IPS-20b (cell line): ENCODE results near the gene ATF6.

Experiments used
- H3K27ac ChIP-seq: one replicate; pipeline ENCODE4 v1.5.1; 2013; ENCODE audit warnings: low read length
- H3K27me3 ChIP-seq: 2 replicates; pipeline ENCODE4 v1.6.1; 2013; ENCODE audit warnings: mild to moderate bottlenecking, low read length, inconsistent platforms; ENCODE audit not compliant: insufficient read depth
- H3K36me3 ChIP-seq: 2 replicates; pipeline ENCODE4 v1.6.1; 2013; ENCODE audit warnings: low read depth, mild to moderate bottlenecking, inconsistent platforms, low read length, moderate library complexity; ENCODE audit not compliant: insufficient read depth
- H3K4me1 ChIP-seq: 2 replicates; pipeline ENCODE4 v1.6.1; 2013; ENCODE audit warnings: mild to moderate bottlenecking, control low read depth, inconsistent platforms, low read length, moderate library complexity; ENCODE audit not compliant: insufficient read depth
- H3K4me3 ChIP-seq: 2 replicates; pipeline ENCODE4 v1.5.1; 2013; ENCODE audit warnings: mild to moderate bottlenecking, low read length, inconsistent platforms
- H3K9ac ChIP-seq: 2 replicates; pipeline ENCODE4 v1.6.1; 2013; ENCODE audit warnings: low read depth, mild to moderate bottlenecking, inconsistent platforms, low read length, moderate library complexity
- H3K9me3 ChIP-seq: 2 replicates; pipeline ENCODE4 v1.6.1; 2013; ENCODE audit warnings: mild to moderate bottlenecking, low read depth, low read length, inconsistent platforms; ENCODE audit not compliant: insufficient read depth

Gene ATF6

GRCh38 chr1:161884475-161884874 is 118.4 kb downstream of the ATF6 start:
- H3K4me1 ChIP-seq = no peaks in the 10 kb centered on the region
- H3K36me3 ChIP-seq = no peaks in the 10 kb centered on the region
- H3K27me3 ChIP-seq = no peaks in the 10 kb centered on the region
- no peak overlapping the region for H3K4me3 ChIP-seq
- H3K27ac ChIP-seq = no peak overlapping the region
- no peaks in the 10 kb centered on the region for H3K9me3 ChIP-seq
- no peak overlapping the region for H3K9ac ChIP-seq

GRCh38 chr1:161885003-161885402 is 118.9 kb downstream of the ATF6 start:
- no peak overlapping the region for H3K9ac ChIP-seq
- H3K4me1 ChIP-seq = no peaks in the 10 kb centered on the region
- no peaks in the 10 kb centered on the region for H3K9me3 ChIP-seq

GRCh38 chr1:161885759-161886158 is 119.6 kb downstream of the ATF6 start:
- Histone ChIP-seq H3K9me3 (no peaks in the 10 kb centered on the region), H3K9ac (no peak overlapping the region), H3K4me3 (no peak overlapping the region), H3K27me3 (no peaks in the 10 kb centered on the region), H3K36me3 (no peaks in the 10 kb centered on the region), H3K4me1 (no peaks in the 10 kb centered on the region), H3K27ac (no peak overlapping the region)

More at GRCh38 chr1:161885003-161885402, 118.9 kb downstream of the ATF6 start:
- no peaks in the 10 kb centered on the region for H3K27me3 ChIP-seq
- H3K36me3 ChIP-seq = no peaks in the 10 kb centered on the region
- H3K27ac ChIP-seq = no peak overlapping the region
- no peak overlapping the region for H3K4me3 ChIP-seq

- no peaks in the 10 kb centered on the region for H3K4me1 ChIP-seq
- no peaks in the 10 kb centered on the region for H3K27me3 ChIP-seq
- no peak overlapping the region for H3K9ac ChIP-seq
- no peak overlapping the region for H3K27ac ChIP-seq
- H3K4me3 ChIP-seq = no peak overlapping the region
- H3K36me3 ChIP-seq = no peaks in the 10 kb centered on the region
- no peaks in the 10 kb centered on the region for H3K9me3 ChIP-seq
Measured at GRCh38 chr1:161886589-161886988, 120.5 kb downstream of the ATF6 start.

GRCh38 chr1:161887730-161888287 is 121.7 kb downstream of the ATF6 start:
- H3K4me1 ChIP-seq = no peaks in the 10 kb centered on the region
- H3K36me3 ChIP-seq = no peaks in the 10 kb centered on the region
- no peak overlapping the region for H3K9ac ChIP-seq
- H3K9me3 ChIP-seq = no peaks in the 10 kb centered on the region
- H3K27me3 ChIP-seq = no peaks in the 10 kb centered on the region
- H3K4me3 ChIP-seq = no peak overlapping the region
- H3K27ac ChIP-seq = no peak overlapping the region

- Histone ChIP-seq H3K4me3 (no peak overlapping the region), H3K9me3 (no peaks in the 10 kb centered on the region), H3K27me3 (no peaks in the 10 kb centered on the region), H3K36me3 (no peaks in the 10 kb centered on the region), H3K27ac (no peak overlapping the region), H3K4me1 (no peaks in the 10 kb centered on the region), H3K9ac (no peak overlapping the region)
Measured at GRCh38 chr1:161890574-161890973, 124.5 kb downstream of the ATF6 start.

GRCh38 chr1:161899091-161899490 is 133.0 kb downstream of the ATF6 start:
- Histone ChIP-seq H3K9ac (no peak overlapping the region), H3K36me3 (no peaks in the 10 kb centered on the region), H3K4me3 (no peak overlapping the region), H3K27ac (no peak overlapping the region), H3K27me3 (no peaks in the 10 kb centered on the region), H3K4me1 (no peaks in the 10 kb centered on the region), H3K9me3 (no peaks in the 10 kb centered on the region)

- H3K9ac ChIP-seq = no peak overlapping the region
- H3K27ac ChIP-seq = no peak overlapping the region
- H3K27me3 ChIP-seq = no peaks in the 10 kb centered on the region
- no peaks in the 10 kb centered on the region for H3K36me3 ChIP-seq
- no peak overlapping the region for H3K4me3 ChIP-seq
- H3K9me3 ChIP-seq = no peaks in the 10 kb centered on the region
- H3K4me1 ChIP-seq = no peaks in the 10 kb centered on the region
Measured at GRCh38 chr1:161900160-161900559, 134.0 kb downstream of the ATF6 start.

GRCh38 chr1:161902182-161902581 is 136.1 kb downstream of the ATF6 start:
- no peak overlapping the region for H3K27ac ChIP-seq
- H3K4me1 ChIP-seq = no peaks in the 10 kb centered on the region
- no peaks in the 10 kb centered on the region for H3K9me3 ChIP-seq
- no peak overlapping the region for H3K4me3 ChIP-seq
- no peaks in the 10 kb centered on the region for H3K27me3 ChIP-seq
- no peak overlapping the region for H3K9ac ChIP-seq
- H3K36me3 ChIP-seq = no peaks in the 10 kb centered on the region

- Histone ChIP-seq H3K9ac (no peak overlapping the region), H3K9me3 (no peaks in the 10 kb centered on the region), H3K36me3 (no peaks in the 10 kb centered on the region), H3K27me3 (no peaks in the 10 kb centered on the region), H3K4me3 (no peak overlapping the region), H3K4me1 (no peaks in the 10 kb centered on the region; the same call in 1 of the 2 replicates), H3K27ac (no peak overlapping the region)
Measured at GRCh38 chr1:161905269-161905884, 139.3 kb downstream of the ATF6 start.

- Histone ChIP-seq H3K27me3 (no peaks in the 10 kb centered on the region), H3K36me3 (no peaks in the 10 kb centered on the region), H3K4me3 (no peak overlapping the region), H3K9me3 (no peaks in the 10 kb centered on the region), H3K9ac (no peak overlapping the region), H3K4me1 (no peaks in the 10 kb centered on the region; the same call in 1 of the 2 replicates), H3K27ac (no peak overlapping the region)
Measured at GRCh38 chr1:161907265-161907664, 141.1 kb downstream of the ATF6 start.

- Histone ChIP-seq H3K27ac (no peak overlapping the region), H3K27me3 (no peaks in the 10 kb centered on the region), H3K4me3 (no peak overlapping the region), H3K9ac (no peak overlapping the region), H3K4me1 (no peaks in the 10 kb centered on the region; the same call in 1 of the 2 replicates), H3K36me3 (no peaks in the 10 kb centered on the region), H3K9me3 (no peaks in the 10 kb centered on the region)
Measured at GRCh38 chr1:161908264-161908663, 142.1 kb downstream of the ATF6 start.
